Activated CD8-positive, alpha-beta memory T cell treated with anti-CD3 and anti-CD28 coated beads, Interleukin-2, amount 50 U/mL, for 48 hours (primary cell): Measurements from ENCODE around the gene KIAA0232.
"Not testable (repeated sequence)": the region's sequence is repeated elsewhere in the genome, so short reads cannot be mapped to it uniquely, and the experiment has no call there.

Source experiments
- DNase-seq: peaks from one replicate; pipeline ENCODE4 v3.0.0-alpha.2; 2020

The KIAA0232 gene

DNA sequence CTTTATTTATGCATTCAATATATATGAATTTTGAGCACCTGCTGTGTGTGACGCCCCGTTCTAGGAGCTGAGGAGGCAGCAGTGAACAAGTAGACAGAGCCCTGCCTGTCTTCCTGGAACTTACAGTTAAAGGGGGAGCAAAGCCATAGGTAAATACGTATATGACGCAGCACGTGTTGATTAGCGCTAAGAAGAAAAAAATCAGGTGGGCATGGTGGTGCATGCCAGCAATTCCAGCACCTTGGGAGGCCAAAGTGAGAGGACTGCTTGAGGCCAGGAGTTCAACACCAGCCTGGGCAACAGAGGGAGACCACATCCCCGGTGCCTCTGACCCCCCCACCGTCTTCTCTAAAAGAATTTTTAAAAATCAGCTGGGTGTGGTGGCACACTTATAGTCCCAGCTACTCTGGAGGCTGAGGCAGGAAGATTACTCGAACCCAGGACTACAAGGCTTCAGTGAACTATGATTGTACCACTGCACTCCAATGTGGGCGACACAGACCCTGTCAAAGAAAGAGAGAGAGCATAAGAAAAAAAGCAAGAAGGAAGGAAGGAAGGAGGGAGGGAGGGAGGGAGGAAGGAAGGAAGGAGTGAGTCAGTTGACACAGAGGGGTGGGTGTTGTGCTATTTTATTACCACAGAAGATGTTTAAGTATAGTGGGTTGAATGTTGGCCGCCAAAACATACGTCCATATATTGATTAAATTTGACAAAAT, 5.4 kb upstream of the KIAA0232 start:
- no peak for DNase-seq

DNA sequence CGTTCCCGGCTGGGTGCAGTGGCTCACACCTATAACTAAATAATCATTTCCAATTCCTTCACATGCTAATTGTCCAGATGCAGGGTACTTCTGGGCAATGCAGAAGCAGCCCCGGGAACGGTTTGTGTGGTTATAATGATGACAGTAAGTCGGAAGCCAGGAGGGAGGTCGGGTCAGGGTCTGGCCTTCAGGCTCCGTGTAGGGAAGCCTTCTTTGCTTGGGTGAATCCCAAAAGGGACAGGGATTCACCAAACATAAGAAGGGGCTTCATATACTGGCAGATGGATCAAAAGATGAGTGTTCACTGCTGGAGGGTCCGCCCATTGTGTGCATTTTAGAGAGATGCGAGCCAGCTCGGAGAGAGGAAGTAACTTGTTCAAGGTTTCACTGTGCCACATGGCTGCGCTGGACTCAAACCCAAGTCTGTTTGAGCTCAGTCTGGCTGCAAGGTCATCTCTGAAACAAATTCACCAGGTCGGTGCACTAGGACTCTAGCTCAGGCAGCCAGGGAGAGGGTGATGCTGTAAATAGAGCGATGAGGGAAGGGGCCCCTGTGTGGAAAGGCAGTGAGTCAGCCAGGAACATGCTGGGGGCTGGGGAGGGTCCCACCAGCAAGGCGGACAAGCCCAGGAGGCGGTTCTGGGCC, 4.8 kb upstream of the KIAA0232 start:
- DNase-seq, result no peak

DNA sequence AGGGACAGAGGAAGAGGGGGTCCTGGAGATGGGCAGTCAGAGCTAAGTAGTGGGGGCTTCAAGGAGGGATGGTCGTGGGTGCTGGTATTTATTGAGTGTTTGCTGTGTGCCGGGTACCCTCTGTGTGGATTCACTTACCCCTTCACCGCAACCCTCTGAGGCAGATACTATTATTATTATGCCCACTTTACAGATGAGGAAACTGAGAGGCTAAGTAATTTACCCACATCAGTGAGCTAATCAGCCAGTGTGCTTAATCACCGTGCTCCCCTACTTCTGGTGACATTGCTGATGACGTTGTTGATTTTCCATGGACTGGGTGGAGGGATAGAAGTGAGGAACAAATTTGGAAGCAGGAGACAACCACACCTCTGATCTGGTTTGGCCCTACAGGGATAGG, 4.1 kb upstream of the KIAA0232 start:
- DNase-seq, result no peak

DNA sequence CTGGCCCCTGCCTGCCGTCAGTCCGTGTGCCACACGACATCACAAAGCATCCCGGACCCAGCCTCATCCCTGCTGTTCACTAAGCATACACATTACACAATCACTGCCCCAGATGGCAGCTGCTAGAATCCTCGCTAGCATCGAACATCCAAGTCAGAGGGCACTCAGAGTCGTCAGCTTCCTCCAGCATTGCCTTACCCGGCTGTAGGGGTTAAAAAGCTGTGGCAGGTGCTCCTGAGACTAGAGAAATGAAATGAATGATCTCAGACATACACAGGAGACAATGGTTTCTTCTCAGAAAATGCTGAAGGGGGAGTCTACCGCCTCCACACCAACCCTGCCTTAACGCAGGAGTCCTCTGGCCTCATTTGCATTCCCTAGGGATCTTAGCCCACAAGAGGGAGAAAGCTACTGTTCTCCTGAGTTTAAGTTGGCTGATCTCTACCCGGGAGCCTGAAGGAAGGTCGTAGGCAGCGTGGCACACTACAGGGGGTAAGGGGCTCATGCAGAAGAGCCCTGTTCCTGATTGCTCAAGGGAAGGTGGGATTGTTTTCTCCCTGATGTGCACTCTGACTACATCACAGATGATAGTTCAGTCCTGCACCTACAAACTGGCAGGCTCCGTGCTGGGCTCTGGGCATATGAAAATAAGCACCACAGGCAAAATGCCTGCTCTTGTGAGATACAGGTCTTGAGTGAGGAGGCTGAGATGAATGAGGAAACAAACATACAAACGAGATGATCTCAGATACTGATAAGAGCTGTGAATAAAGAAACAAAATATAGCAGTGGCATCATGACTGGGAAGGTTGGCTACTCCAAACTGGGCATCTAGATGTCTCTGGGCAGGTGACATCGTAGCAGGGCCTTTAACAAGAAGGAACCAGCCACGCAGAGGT, 2.6 kb upstream of the KIAA0232 start:
- peak; percentile 42 for DNase-seq

DNA sequence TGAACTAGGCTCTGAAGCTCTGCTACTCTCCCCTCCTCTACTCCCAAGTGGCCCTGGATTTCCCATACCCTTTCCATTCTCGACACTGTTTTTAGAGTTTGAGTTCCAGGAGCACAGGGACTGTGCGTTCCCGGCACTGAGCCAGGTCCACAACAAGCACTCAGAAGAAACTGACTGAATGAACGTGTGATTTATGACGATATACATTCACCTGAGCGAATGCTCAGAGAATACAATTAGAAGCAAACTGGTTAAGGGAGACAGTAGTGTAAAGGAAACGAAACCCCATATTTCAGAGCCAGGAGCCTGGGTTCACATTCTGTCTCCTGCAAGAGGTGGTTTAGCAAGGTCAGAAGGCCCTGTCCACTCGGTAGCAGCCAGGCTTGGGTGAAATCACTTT, 1.4 kb upstream of the KIAA0232 start:
- DNase-seq, result peak; percentile 43

DNA sequence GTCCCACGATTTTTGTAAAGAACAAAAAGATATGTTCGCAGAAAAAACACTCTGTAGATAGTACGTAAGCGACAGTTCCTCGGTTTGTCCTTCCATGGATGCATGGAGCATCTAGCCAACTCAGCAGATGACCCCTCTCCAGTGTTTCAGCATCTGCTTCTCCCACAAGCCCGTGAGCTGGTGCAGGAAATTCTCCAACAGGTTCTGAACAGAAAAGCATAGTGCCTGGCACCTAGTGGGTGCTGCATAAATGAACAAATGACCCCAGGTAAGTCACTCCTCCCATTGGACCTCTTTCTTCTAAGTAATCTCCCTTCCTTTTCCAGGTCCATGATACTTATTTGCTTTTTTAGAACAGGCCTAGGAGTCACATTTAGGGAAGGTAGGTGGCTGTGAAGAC, 966 bp upstream of the KIAA0232 start:
- peak; percentile 46 for DNase-seq

DNA sequence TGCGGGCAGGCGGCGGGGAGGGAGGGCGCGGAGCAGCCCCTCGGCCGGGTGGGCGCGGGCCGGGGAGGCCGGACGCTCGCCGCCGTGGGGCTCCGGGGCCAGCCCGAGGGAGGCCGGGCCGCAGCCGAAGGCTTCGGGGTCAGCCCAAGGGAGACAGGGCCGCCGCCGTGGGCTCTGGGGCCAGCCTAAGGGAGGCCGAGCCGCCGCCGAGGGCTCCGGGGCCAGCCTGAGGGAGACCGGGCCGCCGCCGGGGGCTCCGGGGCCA, 251 bp downstream of the KIAA0232 start:
- DNase-seq, result no peak

DNA sequence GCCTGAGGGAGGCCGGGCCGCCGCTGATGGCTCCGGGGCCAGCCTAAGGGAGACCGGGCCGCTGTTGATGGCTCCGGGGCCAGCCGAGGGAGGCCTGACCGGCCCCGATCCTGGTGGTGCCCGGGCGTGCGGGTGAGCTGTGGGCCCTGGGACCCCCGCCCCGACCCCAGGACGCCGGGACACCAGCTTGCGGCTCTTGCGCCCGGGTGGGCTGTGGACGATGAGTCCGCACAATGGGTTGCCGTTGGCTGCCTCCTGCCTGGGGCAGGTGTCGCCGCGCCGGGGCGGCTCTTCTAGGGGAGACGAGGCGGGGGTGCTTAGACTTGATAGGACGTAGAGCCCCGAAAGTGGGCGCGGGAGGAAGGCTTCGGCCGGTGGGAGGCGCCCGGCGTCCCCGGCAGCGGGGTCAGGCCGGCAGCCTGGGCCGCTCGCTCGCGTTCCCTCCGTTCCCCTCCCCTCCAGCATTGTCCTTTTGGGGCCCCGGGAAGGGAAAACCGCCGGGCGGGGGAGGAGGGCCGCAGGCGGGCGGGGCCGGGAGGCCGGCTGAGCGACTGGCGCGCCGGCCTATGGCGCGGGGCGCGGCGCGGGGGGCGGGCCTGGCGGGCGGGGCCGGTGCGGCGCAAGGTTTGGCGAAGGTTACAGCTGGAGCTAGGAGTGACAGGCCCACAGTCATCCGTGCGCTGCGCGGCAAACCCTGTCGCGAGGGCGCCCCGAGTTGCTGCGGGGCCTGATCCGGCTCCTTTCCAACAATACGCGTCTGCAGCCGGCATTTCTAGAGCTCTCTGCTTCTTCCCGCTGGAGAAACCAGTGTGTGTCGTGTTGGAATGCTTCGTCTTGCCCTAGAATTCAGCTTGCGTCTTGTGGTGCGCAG, 819 bp downstream of the KIAA0232 start:
- peak; percentile 93 for DNase-seq

DNA sequence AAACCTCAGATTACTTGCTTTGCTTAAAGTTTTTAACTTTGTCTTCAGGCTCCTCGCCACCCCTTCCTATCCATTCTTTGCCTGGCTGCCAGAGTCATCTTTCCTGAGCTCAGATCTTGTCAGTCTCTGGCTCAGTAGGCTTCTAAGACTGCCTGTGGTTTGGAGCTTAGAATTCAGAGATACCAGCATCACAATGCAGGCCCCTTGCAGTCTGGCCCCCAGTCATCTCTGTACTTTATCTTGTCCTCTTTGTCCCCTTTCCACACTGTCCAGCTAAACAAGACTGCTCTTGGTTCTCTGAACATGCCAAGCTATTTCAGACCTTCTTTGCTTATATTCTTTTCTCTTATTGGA, 3.0 kb downstream of the KIAA0232 start:
- DNase-seq, result no peak

DNA sequence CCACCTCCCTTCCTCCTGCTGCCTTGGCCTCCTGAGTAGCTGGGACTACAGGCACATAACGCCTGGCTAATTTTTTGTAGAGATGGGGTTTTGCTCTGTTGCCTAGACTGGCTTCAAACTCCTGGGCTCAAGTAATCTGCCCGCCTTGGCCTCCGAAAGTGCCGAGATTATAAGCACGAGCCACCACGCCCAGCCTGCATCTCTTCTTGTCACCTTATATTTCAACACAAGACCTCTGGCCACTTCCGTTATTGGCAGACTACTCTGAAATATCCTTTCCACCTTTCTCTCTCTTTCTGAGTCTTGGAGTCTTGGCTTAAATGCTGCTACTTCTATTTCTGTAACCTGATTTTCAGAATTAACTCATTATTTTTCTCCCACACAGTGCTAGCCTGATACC, 5.6 kb downstream of the KIAA0232 start:
- no peak for DNase-seq

DNA sequence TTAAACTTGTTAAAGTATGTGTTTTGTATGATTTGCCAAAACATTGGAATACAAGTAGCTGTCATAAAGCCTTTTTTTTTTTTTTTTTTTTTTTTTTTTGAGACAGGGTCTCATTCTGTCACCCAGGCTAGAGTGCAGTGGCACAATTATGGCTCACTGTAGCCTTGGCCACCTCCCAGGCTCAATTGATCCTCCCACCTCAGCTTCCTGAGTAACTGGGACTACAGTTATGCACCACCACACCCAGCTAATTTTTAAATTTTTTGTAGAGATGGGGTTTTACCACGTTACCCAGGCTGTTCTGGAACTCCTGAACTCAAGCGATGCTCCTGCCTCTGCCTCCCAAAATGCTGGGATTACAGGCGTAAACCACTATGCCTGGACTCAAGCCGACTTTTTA, 8.7 kb downstream of the KIAA0232 start:
- not testable (repeated sequence) for DNase-seq

DNA sequence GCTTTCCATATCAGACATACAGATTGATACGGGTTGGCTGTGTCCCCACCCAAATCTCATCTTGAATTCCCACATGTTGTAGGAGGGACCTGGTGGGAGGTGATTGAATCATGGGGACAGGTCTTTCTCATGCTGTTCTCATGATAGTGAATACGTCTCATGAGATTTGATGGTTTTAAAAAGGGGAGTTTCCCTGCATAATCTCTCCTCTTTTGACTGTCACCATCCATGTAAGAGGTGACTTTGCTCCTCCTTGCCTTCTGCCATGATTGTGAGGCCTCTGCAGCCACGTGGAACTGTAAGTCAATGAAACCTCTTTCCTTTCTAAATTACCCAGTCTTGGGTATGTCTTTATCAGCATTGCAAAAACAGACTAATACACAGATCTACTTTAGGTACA, 9.3 kb downstream of the KIAA0232 start:
- not testable (repeated sequence) for DNase-seq

DNA sequence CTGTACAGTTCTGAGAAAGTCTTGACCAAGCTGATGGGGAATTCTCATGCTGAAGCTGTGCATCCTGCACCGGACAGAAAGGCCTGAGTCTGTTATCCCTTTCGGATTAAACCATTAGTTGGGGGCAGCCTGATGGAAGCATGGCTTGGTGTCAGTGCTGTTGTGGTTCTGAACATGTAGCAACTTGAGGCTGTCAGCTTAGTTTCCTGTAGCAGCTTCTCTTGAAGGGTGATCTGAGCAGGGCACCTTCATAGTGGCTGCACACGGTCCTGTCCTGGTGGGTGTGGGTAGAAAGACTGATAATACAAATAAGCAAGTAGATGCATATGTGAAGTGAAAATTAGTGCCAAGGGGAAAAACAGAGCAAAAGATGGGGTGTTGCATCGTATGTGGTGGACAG, 11.7 kb downstream of the KIAA0232 start:
- DNase-seq, result no peak

DNA sequence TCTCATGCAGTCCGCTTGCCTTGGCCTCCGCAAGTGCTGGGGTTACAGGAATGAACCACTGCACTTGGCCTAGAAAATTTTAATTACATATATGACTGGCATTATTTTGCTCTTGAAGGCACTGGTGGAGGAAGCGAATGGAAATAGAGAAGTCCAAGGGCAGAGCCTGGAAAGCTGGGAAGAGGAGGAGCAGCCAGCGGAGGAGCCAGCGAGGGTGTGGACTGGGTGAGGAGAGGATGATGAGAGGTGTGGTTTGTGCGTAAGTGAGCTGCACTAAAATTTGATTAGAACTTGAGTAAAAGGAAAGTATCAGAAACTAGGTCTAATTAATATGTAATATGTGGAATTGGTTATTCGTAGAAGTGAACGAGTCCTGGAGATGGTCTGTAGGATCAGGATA, 13.3 kb downstream of the KIAA0232 start:
- no peak for DNase-seq

DNA sequence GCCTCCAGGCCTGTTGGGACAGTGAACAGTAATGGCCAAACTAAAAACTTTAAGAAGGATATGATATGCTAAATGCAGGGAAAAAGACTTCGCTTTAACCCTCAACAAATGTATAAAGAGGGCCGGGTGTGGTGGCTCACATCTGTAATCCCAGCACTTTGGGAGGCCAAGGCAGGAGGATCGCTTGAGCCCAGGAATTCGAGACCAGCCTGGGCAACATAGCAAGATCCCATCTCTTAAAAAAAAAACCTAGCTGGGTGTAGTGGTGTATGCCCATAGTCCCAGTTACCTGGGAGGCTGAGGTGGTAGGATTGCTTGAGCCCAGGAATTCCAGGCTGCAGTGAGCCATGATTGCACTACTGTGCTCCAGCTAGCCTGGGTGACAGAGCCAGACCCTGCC, 14.8 kb downstream of the KIAA0232 start:
- DNase-seq, result not testable (repeated sequence)

DNA sequence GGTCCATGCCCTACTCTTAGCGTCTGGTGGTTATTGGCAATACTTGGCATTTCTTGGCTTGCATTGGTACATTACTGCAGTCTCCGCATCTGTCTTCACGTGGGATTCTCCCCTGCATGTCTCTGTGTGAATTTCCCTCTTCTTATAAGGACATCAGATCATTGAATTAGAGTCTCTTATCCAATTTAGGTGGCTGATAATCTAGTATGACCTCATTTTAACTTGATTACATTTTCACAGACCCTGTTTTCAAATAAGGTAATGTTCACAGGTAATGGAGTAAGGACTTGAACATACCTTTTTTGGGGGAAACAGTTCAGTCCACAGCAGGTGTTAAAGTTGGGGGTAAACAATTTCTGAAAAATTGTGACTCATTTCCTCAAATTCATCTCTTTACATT, 16.6 kb downstream of the KIAA0232 start:
- DNase-seq, result no peak

DNA sequence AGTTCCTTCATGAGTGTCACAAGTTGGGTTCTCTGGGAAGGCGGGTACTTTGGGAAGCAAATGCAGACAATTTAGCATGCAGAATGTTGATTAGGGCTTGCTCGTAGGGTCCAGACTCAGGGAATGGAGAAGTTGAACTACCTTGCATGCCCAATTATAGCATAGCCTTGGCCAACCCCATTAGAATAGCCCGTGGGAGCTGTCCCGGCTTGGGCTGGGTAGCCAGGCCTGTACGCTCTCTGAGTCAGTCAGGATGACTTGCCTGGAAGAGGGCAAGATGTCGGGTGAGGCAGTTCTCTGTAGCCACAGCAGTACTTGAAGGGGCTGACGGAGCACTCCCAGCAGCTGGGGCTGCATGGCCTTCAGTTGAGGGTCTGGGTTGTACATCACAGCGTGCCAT, 19.5 kb downstream of the KIAA0232 start:
- no peak for DNase-seq

DNA sequence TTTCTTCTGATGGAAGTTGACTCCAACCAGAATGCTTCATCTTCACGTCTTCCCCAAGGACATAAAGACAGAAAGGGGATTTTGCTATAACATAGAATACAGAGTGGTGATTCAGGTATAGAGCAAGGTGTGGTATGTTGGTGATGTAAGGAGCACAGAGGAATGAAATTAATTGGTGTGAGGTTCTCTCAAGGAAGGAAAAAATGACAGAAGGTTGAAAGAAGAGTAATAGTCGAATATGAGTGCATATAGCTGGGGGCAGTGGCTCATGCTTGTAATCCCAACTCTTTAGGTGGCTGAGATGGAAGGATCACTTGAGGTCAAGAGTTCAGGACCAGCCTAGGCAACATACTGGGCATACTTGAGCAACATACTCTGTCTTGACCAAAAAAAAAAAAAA, 20.1 kb downstream of the KIAA0232 start:
- DNase-seq, result no peak

DNA sequence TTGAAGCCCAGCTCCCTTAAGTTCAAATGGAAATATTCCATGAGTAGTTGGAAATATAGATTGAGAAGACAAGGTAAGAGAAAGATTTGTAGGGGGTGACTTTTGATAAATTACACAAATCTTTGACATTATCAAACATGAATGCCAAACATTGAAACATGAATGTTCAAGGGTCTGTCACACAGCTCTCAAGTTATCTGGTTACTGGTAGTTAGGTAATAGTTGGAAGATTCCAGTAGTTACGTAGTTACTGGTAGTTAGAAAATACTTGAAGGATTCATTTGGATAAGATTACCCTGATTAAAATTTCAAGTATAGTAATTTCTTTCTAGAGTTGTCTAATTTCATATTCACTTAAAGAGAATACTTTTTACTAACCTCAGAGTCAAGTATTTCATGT, 20.7 kb downstream of the KIAA0232 start:
- no peak for DNase-seq

DNA sequence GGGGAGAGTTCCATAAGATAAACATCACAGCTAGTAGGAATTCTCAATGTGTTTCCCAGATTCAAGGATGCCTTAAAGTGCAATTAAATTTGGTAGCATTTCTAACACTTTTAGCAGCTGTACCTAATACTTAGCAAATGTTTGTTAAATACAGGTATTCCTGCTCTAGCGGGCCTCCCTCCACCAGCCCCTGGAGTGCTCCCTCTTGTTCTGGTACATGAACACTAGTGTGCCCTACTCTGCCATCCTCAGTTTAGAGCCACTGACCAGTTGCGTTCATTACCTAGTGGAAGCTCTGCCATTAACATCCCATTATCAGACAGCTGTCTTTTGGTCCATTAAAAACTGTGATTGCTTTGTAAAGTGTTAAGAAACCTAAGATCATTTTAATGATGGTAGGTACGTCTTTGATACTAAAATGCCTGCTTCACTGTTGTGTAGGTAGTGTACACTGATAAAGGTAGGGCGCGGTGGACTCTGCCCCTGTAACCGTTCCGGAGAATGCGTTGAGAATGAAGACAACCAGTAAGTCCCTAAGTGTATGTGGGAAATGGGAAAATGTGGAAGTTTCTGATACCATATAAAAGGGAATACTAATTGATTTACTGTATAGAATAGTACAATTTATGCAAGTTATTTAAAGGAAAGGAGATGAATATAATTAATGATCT, 21.7 kb downstream of the KIAA0232 start:
- DNase-seq, result no peak

DNA sequence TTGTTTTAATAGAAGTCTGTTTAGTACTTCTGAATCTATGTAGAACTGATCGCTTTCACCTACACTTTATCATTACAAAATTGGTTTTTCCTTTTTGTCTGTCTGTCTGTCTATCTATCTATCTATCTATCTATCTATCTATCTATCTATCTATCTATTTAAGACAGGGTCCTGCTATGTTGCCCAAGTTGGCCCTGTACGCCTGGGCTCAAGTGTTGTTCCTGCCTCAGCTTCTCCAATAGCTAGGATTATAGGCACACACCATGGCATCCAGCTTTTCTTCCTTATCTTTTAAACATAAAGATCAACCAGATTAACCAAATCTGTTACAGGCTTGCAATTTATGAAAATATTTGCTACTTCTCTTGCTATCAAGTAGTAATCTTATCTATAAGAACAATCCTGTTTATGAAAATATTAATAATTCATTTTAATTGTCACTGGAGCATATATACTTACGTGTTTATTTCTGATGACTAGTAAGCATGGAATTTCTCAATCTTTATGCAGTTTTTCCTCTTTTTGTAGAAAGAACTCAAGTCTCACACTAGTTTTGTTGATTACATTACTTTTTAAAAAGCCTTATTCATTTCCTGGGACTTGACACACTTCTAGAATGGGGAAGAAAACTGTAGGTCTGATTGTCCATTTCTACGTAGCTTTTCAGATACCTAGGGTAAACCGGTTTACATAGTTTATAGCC, 24.5 kb downstream of the KIAA0232 start:
- DNase-seq, result no peak

DNA sequence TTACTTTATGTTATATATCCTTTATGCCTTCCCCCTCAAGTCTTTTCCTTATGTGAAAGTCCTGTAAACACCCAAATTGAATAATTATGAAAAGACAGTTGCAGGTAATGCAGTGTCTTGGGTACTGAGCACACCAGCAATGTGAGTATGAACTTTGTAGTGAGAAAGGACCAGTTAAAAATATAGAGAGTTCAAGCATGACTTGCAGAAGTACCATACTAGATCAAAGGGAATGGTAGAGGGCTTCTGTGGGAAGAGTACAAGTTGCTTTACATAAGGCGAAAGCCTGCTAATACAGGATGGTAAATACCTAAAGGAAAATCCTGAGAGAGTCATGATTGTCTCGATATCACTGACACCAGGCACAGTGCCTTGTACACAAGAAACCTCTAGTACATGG, 25.7 kb downstream of the KIAA0232 start:
- no peak for DNase-seq
